HG03521 (cell line): ENCODE measurements around the gene IGSF8.
"Not testable (repeated sequence)": the region's sequence is repeated elsewhere in the genome, so short reads cannot be mapped to it uniquely, and the experiment has no call there.

ENCODE experiments used
- ATAC-seq: cut with Tn5 transposase; IDR thresholded peaks from one replicate; pipeline ENCODE4 v1.9.1; 2021; ENCODE audit warnings: mild to moderate bottlenecking, moderate library complexity; ENCODE audit not compliant: unreplicated experiment

Gene IGSF8

GRCh38 chr1:160069460-160070231 lies 28.8 kb downstream of the IGSF8 start, which contains the start of gene KCNJ10:
Gene KCNJ10, minus strand, starts transcription at chr1:160070160. Its CDS starts 27,628 bp downstream, at chr1:160042532.
- no peak for ATAC-seq

- ATAC-seq = no peak
Observed at GRCh38 chr1:160068225-160068624, 30.2 kb downstream of the IGSF8 start.

- no peak for ATAC-seq
Observed at GRCh38 chr1:160066829-160067745, 31.3 kb downstream of the IGSF8 start.

GRCh38 chr1:160064746-160065145 lies 33.7 kb downstream of the IGSF8 start:
- ATAC-seq = no peak

GRCh38 chr1:160064164-160064563 lies 34.3 kb downstream of the IGSF8 start:
- ATAC-seq = no peak

- no peak for ATAC-seq
Observed at GRCh38 chr1:160063176-160063575, 35.2 kb downstream of the IGSF8 start.

GRCh38 chr1:160062230-160062532 lies 36.2 kb downstream of the IGSF8 start:
- no peak for ATAC-seq

GRCh38 chr1:160061369-160062229 lies 36.8 kb downstream of the IGSF8 start:
- no peak for ATAC-seq

- ATAC-seq = no peak
Observed at GRCh38 chr1:160058087-160058486, 40.3 kb downstream of the IGSF8 start.

GRCh38 chr1:160056648-160057169 lies 41.7 kb downstream of the IGSF8 start:
- ATAC-seq = no peak

GRCh38 chr1:160053548-160054365 lies 44.7 kb downstream of the IGSF8 start:
- ATAC-seq = no peak

- no peak for ATAC-seq
Observed at GRCh38 chr1:160052936-160053335, 45.5 kb downstream of the IGSF8 start.

- ATAC-seq = no peak
Observed at GRCh38 chr1:160050619-160051018, 47.8 kb downstream of the IGSF8 start.

GRCh38 chr1:160050182-160050581 lies 48.2 kb downstream of the IGSF8 start:
- not testable (repeated sequence) for ATAC-seq

GRCh38 chr1:160049101-160049500 lies 49.3 kb downstream of the IGSF8 start:
- no peak for ATAC-seq

- ATAC-seq = no peak
Observed at GRCh38 chr1:160048335-160048734, 50.1 kb downstream of the IGSF8 start.

- ATAC-seq = no peak
Observed at GRCh38 chr1:160047111-160047991, 51.1 kb downstream of the IGSF8 start.

GRCh38 chr1:160046494-160047110 lies 51.8 kb downstream of the IGSF8 start:
- ATAC-seq = no peak

- ATAC-seq = no peak
Observed at GRCh38 chr1:160045653-160046052, 52.8 kb downstream of the IGSF8 start.
